ENCODE results near the gene ASCC2. TPM values are rescaled to one million over a fixed set of nuclear protein-coding genes. Genes with fewer than 3 reads are reported as not detected.
A peak's percentile ranks its signal among the peaks of the same experiment; 100 is the strongest.

Gene ASCC2
- total RNA-seq, 1 experiment from 2014 or later, result 43.3 TPM

DNA sequence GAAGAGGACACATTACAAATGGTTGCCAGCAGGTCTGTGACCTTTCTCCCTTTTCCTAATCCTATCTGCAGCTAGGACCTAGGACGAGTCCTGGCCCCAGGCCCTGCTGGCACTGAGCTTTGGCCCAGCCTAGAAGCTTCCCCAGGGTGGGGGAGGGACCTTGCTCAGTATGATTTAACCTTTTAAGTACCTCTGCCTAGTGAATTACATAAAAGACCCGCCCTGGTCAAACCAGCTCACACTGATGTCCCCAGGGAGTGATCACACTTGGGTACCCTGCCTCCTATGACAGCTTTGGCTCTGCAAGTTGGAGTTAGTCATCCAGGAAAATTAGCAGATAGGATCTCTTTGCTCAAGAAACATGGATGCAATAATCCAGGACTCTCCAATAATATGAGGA is 21.9 kb downstream of the ASCC2 start:
- H3K4me2 ChIP-seq, result no peak overlapping the region
- no peak overlapping the region for H3K4me3 ChIP-seq
- no peaks in the 10 kb centered on the region for H3K9me2 ChIP-seq (ENCODE audit: insufficient read depth)
- POLR2A ChIA-PET (ENCODE audit: unreplicated experiment), result no interaction called here
- no peak overlapping the region for H2AFZ ChIP-seq
- H3K27me3 ChIP-seq (ENCODE audit: insufficient read depth, low read depth), result no peaks in the 10 kb centered on the region
- no peak overlapping the region for H3K27ac ChIP-seq
- TF ChIP-seq, protein P1, sequence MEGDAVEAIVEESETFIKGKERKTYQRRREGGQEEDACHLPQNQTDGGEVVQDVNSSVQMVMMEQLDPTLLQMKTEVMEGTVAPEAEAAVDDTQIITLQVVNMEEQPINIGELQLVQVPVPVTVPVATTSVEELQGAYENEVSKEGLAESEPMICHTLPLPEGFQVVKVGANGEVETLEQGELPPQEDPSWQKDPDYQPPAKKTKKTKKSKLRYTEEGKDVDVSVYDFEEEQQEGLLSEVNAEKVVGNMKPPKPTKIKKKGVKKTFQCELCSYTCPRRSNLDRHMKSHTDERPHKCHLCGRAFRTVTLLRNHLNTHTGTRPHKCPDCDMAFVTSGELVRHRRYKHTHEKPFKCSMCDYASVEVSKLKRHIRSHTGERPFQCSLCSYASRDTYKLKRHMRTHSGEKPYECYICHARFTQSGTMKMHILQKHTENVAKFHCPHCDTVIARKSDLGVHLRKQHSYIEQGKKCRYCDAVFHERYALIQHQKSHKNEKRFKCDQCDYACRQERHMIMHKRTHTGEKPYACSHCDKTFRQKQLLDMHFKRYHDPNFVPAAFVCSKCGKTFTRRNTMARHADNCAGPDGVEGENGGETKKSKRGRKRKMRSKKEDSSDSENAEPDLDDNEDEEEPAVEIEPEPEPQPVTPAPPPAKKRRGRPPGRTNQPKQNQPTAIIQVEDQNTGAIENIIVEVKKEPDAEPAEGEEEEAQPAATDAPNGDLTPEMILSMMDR (conservative IDR thresholded peaks at IDR 0.05), result no peak
- TF ChIP-seq EZH2 (IDR thresholded peaks at IDR 0.05; ENCODE audit: low read depth), result no peak
- CTCF ChIA-PET, result no interaction called here
- H3K79me2 ChIP-seq (ENCODE audit: low read depth), result no peaks in the 10 kb centered on the region; the same call in 1 of the 2 replicates
- no TSS peak for BruUV-seq (replicated peaks)
- DNase-seq, result no peak
- H4K20me1 ChIP-seq (ENCODE audit: insufficient read depth), result no peaks in the 10 kb centered on the region
- peaks cover 61% of the 10 kb centered on the region for H3F3A ChIP-seq (ENCODE audit: insufficient read depth, low read depth)
- H3K4me1 ChIP-seq (replicated peaks; ENCODE audit: insufficient read depth), result peaks cover 71% of the 10 kb centered on the region
- no peaks in the 10 kb centered on the region for H3K9me3 ChIP-seq (ENCODE audit: insufficient read depth, low read depth)
- peaks cover 5% of the 10 kb centered on the region for H3K36me3 ChIP-seq (ENCODE audit: low read depth)
- intact Hi-C loops (cut with micrococcal nuclease; ENCODE audit: unreplicated experiment), result no loop called here

DNA sequence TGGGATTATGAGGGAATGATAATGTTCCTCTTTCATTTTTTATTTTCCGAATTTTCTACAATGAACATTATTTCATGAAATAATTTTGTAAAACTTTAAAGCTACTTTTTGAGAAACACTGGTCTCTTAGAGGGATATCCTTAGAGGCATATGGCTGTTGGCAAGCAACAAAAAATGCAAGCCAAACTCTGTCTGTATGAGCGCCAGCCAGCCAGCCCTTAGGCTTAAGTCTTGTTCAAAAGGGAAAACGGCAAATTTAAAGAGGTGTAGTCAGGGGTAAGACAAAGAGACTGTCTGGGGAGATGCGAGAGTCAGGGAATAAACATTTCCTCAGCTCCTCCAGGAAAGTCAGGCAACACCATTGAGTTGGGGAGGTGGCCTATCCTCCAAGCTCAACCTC is 22.5 kb downstream of the ASCC2 start:
- Histone ChIP-seq H4K20me1 (ENCODE audit: insufficient read depth) (no peaks in the 10 kb centered on the region), H3K27ac (no peak overlapping the region), H3K4me2 (no peak overlapping the region), H3K27me3 (ENCODE audit: insufficient read depth, low read depth) (no peaks in the 10 kb centered on the region), H3K79me2 (ENCODE audit: low read depth) (peaks cover 5% of the 10 kb centered on the region; the same call in 1 of the 2 replicates), H3K4me1 (replicated peaks; ENCODE audit: insufficient read depth) (peaks cover 71% of the 10 kb centered on the region), H3K9me2 (ENCODE audit: insufficient read depth) (no peaks in the 10 kb centered on the region), H3K4me3 (no peak overlapping the region), H3K36me3 (ENCODE audit: low read depth) (peaks cover 5% of the 10 kb centered on the region), H2AFZ (no peak overlapping the region), H3K9me3 (ENCODE audit: insufficient read depth, low read depth) (no peaks in the 10 kb centered on the region), H3F3A (ENCODE audit: insufficient read depth, low read depth) (peaks cover 61% of the 10 kb centered on the region)
- no TSS peak for BruUV-seq (replicated peaks)
- CTCF ChIA-PET, result no interaction called here
- intact Hi-C loops (cut with micrococcal nuclease; ENCODE audit: unreplicated experiment), result no loop called here
- DNase-seq, result no peak
- POLR2A ChIA-PET (ENCODE audit: unreplicated experiment), result no interaction called here
- no peak for TF ChIP-seq EZH2 (IDR thresholded peaks at IDR 0.05; ENCODE audit: low read depth)
- TF ChIP-seq, protein P1 (conservative IDR thresholded peaks at IDR 0.05), result no peak

DNA sequence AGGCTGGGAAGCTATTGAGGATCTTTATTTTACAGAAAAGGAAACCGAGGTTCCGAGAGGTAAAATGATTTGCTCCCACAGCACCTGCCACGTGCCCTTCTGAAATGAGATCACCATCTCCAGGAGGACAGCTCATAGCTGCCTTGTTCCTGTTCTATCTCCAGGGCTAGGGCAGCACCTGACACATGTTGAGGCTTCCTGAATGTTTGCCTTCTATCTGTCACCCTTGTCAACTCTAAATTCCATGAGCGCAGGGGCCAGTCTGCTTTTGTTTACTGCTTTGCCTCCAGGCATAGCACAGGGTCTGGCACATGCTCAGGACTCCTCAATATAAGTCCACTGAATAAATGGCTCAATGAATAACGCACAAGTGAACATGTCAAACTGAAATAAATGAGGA is 24.1 kb downstream of the ASCC2 start:
- Histone ChIP-seq H3K4me1 (replicated peaks; ENCODE audit: insufficient read depth) (peaks cover 84% of the 10 kb centered on the region), H3K9me3 (ENCODE audit: insufficient read depth, low read depth) (no peaks in the 10 kb centered on the region), H3F3A (ENCODE audit: insufficient read depth, low read depth) (peaks cover 61% of the 10 kb centered on the region), H3K4me2 (peak overlapping the region; percentile 67), H3K27ac (peak overlapping the region; percentile 71), H3K79me2 (ENCODE audit: low read depth) (peaks cover 11% of the 10 kb centered on the region; the same call in 1 of the 2 replicates), H3K4me3 (no peak overlapping the region), H3K9me2 (ENCODE audit: insufficient read depth) (no peaks in the 10 kb centered on the region), H2AFZ (no peak overlapping the region), H3K27me3 (ENCODE audit: insufficient read depth, low read depth) (no peaks in the 10 kb centered on the region), H3K36me3 (ENCODE audit: low read depth) (peaks cover 14% of the 10 kb centered on the region), H4K20me1 (ENCODE audit: insufficient read depth) (no peaks in the 10 kb centered on the region)
- CTCF ChIA-PET, result interaction anchor here (0.6 to 1.2 kb wide), 2 partner anchors 103 to 191 kb away, joined by 4 to 7 read pairs; no protein-coding TSS in a partner anchor
- POLR2A ChIA-PET (ENCODE audit: unreplicated experiment), result no interaction called here
- intact Hi-C loops (cut with micrococcal nuclease; ENCODE audit: unreplicated experiment), result no loop called here
- BruUV-seq (replicated peaks), result no TSS peak
- peak in 1 of 2 experiments; percentile 64 for DNase-seq
- TF ChIP-seq EZH2 (IDR thresholded peaks at IDR 0.05; ENCODE audit: low read depth), result no peak
- TF ChIP-seq, protein P1 (conservative IDR thresholded peaks at IDR 0.05), result peak; percentile 46; the same call in 1 of the 2 replicates

Data from PC-9 (cell line).